ENCODE results near the gene PDE3A.
"Not testable (repeated sequence)": the region's sequence is repeated elsewhere in the genome, so short reads cannot be mapped to it uniquely, and the experiment has no call there.

The PDE3A gene

GRCh38 chr12:20374795-20375194 is 6.5 kb downstream of the PDE3A start:
- DNase-seq (ENCODE audit: low read depth, low spot score) = no peak

- no peak for DNase-seq (ENCODE audit: low read depth, low spot score)
Measured at GRCh38 chr12:20375560-20375959, 7.2 kb downstream of the PDE3A start.

GRCh38 chr12:20376984-20377383 is 8.6 kb downstream of the PDE3A start:
- DNase-seq (ENCODE audit: low read depth, low spot score) = no peak

GRCh38 chr12:20377750-20378149 is 9.4 kb downstream of the PDE3A start:
- no peak for DNase-seq (ENCODE audit: low read depth, low spot score)

GRCh38 chr12:20382117-20382516 is 13.8 kb downstream of the PDE3A start:
- DNase-seq (ENCODE audit: low read depth, low spot score) = no peak

- DNase-seq (ENCODE audit: low read depth, low spot score) = no peak
Measured at GRCh38 chr12:20383612-20384011, 15.3 kb downstream of the PDE3A start.

GRCh38 chr12:20384836-20385235 is 16.5 kb downstream of the PDE3A start:
- DNase-seq (ENCODE audit: low read depth, low spot score) = not testable (repeated sequence)

- DNase-seq (ENCODE audit: low read depth, low spot score) = no peak
Measured at GRCh38 chr12:20390846-20391245, 22.5 kb downstream of the PDE3A start.

- no peak for DNase-seq (ENCODE audit: low read depth, low spot score)
Measured at GRCh38 chr12:20392339-20392738, 24.0 kb downstream of the PDE3A start.

GRCh38 chr12:20393707-20394106 is 25.4 kb downstream of the PDE3A start:
- DNase-seq (ENCODE audit: low read depth, low spot score) = no peak

- DNase-seq (ENCODE audit: low read depth, low spot score) = no peak
Measured at GRCh38 chr12:20395791-20396550, 27.6 kb downstream of the PDE3A start.

GRCh38 chr12:20398686-20399085 is 30.3 kb downstream of the PDE3A start:
- DNase-seq (ENCODE audit: low read depth, low spot score) = no peak

- DNase-seq (ENCODE audit: low read depth, low spot score) = no peak
Measured at GRCh38 chr12:20400003-20400402, 31.7 kb downstream of the PDE3A start.

- no peak for DNase-seq (ENCODE audit: low read depth, low spot score)
Measured at GRCh38 chr12:20403230-20403629, 34.9 kb downstream of the PDE3A start.

GRCh38 chr12:20404576-20405346 is 36.4 kb downstream of the PDE3A start:
- DNase-seq (ENCODE audit: low read depth, low spot score) = peak; percentile 12

- no peak for DNase-seq (ENCODE audit: low read depth, low spot score)
Measured at GRCh38 chr12:20409607-20410377, 41.5 kb downstream of the PDE3A start.

- DNase-seq (ENCODE audit: low read depth, low spot score) = no peak
Measured at GRCh38 chr12:20410734-20411133, 42.4 kb downstream of the PDE3A start.

- DNase-seq (ENCODE audit: low read depth, low spot score) = no peak
Measured at GRCh38 chr12:20411345-20411744, 43.0 kb downstream of the PDE3A start.

GRCh38 chr12:20415028-20415427 is 46.7 kb downstream of the PDE3A start:
- peak; percentile 40 for DNase-seq (ENCODE audit: low read depth, low spot score)

- DNase-seq (ENCODE audit: low read depth, low spot score) = no peak
Measured at GRCh38 chr12:20415641-20416040, 47.3 kb downstream of the PDE3A start.

- DNase-seq (ENCODE audit: low read depth, low spot score) = no peak
Measured at GRCh38 chr12:20420557-20420956, 52.2 kb downstream of the PDE3A start.

- DNase-seq (ENCODE audit: low read depth, low spot score) = no peak
Measured at GRCh38 chr12:20421421-20421820, 53.1 kb downstream of the PDE3A start.
